Activated T-cell treated with anti-CD3 and anti-CD28 coated beads for 48 hours (primary cell): ENCODE data around the gene IQCE.
"Not testable (repeated sequence)": the region's sequence is repeated elsewhere in the genome, so short reads cannot be mapped to it uniquely, and the experiment has no call there.

Source experiments
- DNase-seq: peaks from one replicate; pipeline ENCODE4 v3.0.0-alpha.2; 2020; ENCODE audit warnings: low read depth

Gene IQCE

DNA sequence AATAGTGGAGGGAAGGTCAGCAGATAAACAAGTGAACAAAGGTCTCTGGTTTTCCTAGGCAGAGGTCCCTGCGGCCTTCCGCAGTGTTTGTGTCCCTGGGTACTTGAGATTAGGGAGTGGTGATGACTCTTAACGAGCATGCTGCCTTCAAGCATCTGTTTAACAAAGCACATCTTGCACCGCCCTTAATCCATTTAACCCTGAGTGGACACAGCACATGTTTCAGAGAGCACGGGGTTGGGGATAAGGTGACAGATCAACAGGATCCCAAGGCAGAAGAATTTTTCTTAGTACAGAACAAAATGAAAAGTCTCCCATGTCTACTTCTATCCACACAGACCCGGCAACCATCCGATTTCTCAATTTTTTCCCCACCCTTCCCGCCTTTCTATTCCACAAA is 25.2 kb upstream of the IQCE start:
- not testable (repeated sequence) for DNase-seq

GRCh38 chr7:2534214-2534613 is 24.6 kb upstream of the IQCE start:
- not testable (repeated sequence) for DNase-seq

DNA sequence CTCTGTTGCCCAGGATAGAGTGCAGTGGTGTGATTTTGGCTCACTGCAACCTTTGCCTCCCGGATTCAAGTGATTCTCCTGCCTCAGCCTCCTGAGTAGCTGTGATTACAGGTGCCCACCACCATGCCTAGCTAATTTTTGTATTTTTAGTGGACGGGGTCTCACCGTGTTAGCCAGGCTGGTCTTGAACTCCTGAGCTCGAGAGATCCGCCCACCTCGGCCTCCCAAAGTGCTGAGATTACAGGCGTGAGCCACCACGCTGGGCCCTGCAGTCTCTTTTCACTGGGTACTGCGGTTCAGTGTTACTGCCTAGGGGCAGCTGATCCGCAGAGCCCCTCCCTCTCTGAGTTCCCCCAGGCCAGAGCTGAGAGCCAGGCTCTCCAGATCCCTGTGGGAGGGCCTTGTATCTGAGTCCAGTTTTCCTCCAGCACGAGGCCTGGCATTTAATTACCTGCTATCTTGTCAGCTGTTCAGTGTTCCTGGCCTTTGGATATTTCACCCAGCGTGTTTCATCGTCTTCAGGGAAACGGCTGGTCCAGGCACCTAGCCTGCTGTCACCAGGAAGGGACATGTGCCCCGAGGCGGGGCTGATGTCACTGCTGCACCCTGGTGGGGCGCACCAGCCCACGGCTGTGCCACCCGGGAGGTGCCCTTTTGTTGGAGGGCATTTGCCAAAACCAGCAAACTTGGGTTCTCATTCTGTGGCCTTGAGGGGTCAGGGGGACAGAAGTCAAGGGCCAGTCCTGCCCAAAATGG is 22.7 kb upstream of the IQCE start:
- not testable (repeated sequence) for DNase-seq

DNA sequence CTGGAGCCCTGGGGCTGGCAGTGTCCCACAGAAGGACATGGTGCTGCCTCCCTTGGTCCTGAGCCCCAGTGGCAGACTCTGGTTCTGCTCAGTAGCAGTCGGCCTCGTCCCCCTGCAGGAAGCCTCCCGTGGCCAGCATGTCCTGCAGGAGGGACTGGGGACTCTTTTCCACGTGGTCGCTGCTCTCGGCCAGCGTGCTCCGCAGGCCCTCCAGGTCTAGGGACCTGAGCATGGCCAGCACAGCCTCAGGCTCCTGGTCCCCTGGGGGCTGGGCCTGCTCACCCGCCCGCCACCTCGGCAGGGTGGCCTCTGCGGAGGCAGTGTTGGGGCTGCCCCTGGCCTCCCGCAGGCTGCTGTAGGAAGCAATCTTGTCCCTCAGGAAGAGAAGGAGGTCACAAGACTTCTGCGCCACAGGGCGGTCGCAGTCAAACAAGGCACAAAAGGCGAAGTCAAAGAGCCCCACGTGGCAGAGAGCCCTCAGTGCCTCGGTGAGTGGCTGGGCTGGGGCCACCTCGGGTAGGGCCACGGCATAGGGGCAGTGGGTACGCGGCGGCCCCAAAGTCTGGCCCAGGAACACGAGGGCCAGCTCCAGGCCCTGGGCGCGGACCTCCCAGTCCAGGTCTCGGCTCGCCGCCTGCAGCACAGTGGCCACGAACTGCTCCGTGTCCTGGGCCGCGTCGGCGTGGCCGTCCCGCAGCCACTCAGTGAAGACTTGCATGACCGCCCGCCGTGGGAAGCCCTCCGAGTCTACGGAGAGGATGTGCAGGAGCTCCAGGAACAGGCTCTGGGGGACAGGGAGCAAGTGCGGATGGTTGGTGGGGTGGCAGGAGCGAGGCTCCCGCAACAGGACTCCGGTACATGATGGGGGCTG is 20.6 kb upstream of the IQCE start:
- DNase-seq, result no peak

DNA sequence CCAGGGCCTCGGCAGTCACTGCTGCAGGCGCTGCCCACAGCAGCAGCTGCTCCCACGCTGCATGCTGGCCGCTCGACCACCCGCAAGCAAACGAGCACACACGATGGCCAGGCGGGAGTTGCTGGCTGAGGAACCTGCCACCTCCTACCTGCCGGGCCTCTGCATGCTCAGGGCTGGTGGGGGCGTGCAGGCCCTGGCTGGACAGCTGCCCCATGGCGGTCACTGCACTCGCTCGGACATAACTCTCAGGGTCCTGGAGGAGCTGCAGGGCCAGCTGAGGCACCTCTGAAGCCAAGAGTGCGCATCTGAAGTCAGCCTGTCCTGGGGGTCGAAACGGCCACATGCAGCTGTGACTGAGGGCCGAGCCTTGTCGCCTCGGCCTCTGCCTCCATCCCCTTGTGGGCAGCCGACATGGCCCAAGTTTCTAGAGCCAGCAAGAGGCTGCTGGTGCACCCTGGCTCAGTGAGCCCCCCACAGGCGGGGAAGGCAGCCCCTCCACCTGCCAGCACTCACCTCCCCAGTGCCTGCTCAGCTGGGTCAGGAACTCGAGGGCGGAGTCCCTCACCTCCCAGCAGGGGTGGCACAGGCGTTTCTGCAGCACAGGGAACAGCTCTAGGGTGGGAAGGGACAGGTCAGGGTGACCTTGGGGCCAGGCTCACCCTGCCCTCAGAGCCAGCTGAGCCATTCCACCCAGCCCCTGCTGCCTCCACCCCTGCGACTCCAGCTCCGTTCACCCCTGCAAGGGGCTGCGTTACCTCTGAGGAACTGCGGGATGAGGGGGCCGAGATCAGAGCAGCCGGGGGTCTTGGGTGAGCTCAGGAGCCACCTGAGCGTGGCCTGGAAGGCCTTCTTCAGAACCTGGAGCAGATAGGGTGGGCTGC is 19.5 kb upstream of the IQCE start:
- no peak for DNase-seq

GRCh38 chr7:2540133-2540532 is 18.6 kb upstream of the IQCE start:
- no peak for DNase-seq

DNA sequence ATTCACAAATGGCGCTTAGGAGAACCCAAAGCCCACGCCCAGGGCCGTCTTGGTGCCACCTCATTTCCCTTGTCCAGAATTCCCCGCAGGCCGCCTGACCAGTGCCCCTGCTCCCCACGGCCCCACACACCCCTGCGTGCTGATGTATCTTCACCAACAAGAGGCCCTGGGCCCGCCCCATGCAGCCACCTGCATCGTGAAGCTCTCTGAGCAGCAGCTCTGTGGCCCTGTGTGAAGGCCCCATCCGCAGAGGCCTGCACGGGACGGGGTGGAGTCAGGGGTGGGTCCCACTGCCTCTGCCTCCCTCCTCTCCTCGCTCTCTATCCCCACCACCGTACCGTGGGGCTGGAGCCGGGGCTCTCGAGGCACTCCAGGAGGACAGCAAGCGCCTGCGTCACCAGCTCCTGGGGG is 18.1 kb upstream of the IQCE start:
- no peak for DNase-seq

- no peak for DNase-seq
These were observed 17.3 kb upstream of the IQCE start for GRCh38 chr7:2541291-2542010.

- DNase-seq, result no peak
These were observed 16.5 kb upstream of the IQCE start for GRCh38 chr7:2542011-2542915.

DNA sequence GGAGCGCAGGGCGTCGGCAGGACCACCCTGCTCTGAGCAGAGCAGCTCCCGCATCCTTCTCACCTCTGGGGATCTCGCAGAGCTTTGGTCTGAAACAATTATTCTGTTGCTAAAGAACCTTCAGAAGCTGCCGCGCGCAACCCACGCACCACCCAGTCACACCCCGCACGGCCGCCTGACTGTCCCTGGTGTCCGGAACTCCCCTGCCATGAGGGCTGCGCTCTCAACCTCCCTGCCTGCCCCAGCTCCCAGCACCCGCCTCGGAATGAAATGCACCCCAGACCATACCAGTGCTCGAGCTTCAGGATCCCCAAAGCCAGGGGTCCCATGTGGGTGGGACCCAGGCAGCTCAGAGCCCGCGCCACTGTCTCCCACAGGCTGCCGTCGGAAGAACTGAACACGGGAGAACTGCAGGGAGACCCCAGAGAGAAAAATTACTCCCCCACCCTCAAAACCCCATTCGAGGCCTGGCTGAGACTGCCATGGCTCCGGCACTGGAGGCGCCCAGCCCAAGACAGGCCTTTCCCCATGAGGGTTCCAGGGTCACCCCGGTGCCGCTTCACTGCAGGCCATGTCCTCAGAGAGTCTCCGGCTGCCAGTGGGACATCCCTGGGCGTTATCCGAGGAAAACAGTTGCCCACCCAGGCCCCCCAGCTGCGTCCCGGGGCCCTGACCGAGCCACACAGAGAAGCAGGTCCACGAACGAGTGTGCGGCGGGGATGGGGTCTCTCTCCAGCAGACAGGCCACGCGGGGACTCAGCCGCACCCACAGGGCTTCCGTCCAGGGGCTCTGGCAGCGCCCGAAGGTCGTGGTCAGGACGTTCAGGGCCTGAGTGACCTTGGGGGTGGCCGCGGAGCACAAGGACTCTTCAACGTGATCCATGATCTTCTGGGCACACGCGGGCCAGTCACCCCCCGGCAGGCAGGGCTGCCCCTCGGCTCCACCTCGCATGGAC is 15.6 kb upstream of the IQCE start:
- DNase-seq, result no peak

DNA sequence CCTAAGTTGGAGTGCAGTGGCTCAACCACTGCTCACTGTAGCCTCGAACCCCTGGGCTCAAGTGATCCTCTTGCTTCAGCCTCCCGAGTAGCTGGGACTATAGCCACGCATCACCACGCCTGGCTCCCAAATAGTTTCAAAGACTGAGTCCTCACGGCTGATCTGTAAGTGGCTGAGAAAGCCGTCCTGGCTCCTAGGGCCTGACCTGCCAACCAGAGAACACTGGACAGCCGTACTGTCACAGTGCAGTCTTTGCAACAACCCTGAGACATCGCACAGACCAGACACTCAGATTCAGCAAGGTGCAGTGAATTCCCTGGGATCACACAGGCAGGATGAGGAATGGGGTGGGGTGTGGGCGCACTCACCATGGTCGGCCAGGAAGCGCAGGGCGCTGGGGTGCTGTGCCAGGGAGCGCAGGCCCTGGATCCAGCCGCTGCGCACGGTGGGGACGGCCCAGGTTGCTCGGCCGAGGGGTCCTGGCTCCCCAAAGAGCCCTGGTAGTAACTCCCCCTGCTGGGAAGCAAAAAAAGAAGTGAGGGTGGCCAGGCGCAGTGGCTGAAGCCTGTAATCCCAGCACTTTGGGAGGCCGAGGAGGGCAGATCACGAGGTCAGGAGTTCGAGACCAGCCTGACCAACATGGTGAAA is 14.1 kb upstream of the IQCE start:
- no peak for DNase-seq

DNA sequence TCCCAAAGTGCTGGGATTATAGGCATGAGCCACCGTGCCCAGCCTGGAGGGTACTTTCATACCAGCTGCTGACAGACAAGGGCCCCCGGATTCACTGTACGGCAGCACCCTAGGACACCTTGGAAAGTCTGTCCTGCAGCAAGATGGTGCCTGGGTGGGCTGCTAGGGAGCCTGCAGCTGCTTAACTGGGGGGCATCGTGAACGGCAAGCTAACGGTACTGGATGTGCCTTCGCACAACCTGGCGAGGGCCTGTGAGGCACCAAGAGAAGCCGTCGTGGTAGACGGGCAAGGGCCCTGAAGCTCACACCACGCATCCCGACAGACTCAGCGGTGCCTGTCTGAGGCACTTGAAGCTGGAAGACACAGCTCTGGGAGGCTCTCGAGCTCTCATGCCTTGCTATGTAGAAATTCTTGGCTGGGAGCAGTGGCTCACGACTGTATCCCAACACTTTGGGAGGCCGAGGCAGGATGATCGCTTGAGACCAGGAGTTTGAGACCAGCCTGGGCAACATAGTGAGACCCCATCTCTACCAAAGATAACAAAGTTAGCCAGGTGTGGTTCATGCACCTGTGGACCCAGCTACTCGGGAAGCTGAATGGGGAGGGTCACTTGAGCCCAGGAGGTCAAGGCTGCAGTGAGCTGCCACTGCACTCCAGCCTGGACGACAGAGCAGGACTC is 12.9 kb upstream of the IQCE start:
- no peak for DNase-seq

DNA sequence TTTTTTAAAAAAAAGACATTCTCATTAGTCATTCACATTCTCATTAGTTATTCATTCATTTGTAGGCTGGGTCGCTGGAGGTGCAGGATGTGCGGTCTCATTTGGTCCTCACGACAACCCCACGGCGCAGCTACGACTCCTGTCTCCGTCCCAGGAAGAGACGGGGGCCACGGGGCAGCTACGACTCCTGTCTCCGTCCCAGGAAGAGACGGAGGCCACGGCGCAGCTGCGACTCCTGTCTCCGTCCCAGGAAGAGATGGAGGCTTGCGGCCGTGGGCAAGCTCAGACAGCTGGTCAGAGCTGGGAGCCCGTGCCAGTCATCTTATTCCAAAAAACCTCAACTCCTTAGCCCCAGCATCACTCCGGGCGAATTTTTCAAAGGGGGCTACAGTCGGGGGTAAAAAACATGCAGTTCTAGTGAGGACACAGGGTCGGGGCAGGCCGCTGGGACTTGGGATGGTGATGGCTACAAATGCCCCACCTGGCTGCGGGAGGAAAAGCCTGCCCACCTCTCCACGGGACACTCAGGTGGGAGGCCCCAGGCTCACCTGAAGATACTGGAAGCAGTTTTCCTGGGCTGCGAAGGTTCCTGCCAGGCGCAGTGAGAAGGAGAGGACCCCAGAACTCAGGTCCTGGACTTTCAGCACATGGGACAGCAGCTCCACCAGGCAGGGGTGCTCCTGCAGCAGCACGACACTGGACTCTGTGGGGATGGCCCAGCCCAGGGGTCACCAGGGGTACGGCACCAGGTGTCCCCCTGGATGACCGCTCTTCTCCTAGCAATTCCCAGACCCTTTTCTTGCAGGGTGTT is 11.8 kb upstream of the IQCE start:
- no peak for DNase-seq

DNA sequence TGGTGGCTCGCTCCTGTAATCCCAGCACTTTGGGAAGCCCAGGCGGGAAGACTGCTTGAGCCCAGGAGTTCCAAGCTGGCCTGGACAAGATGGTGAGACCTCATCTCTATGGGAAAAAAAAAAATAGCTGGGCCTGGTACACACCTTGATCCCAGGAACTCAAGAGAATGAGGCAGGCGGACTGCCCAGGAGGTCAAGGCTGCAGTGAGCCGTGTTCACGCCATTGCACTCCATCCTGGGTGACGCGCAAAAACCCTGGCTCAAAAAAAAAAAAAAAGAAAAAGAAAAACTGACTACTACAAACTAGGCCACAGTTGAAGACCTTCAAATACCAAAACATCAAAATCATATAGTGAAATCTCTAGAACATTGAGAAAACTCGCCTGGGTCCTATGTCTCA is 7.4 kb upstream of the IQCE start:
- no peak for DNase-seq

DNA sequence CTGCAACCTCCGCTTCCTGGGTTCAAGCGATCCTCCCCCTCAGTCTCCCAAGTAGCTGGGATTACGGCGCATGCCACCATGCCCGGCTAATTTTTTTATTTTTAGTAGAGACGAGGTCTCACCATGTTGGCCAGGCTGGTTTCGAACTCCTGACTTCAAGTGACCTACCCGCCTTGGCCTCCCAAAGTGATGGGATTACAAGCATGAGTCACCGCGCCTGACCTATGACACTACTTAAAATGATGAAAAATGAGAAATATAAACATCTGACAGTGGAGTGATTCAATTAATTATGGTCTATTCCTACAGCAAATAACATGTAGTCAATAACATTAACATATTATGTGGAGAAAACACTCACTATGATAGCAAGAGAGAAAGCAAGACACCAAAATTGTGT is 5.7 kb upstream of the IQCE start:
- DNase-seq, result no peak

GRCh38 chr7:2553831-2554581 is 4.8 kb upstream of the IQCE start:
- no peak for DNase-seq

DNA sequence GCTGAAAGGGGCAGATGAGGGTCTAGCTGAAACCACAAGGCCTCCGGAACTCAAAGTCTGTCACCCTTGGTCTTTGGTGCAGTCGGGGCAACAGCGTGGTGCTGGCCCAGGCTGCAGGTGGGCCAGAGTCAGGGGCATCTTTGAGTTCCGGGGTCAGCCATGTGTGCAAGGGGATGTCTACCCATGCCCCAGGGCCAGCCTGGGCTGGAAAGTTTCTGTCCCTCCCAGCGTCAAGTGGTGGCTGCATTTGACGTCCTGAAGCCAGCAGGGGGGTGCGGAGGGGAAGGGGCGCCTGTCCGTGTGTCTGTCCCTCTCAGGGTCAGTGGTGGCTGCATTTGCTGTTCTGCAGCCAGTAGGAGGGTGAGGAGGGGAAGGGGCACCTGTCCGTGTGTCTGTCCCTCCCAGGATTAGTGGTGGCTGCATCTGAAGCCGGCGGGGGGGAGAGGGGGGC is 4.1 kb upstream of the IQCE start:
- DNase-seq, result no peak
